Measurements from ENCODE around the gene C1QL4. TPM values are rescaled to one million over a fixed set of nuclear protein-coding genes. Genes with fewer than 3 reads are reported as not detected.

The C1QL4 gene
- total and polyA plus RNA-seq, 9 of the 15 experiments (the other 6 are each of a cell fraction or from before 2014, with no cell fraction given): 0.08 to 2.1 (median 0.31) TPM

GRCh38 chr12:49284672-49285071 is 52.3 kb downstream of the C1QL4 start:
- Histone ChIP-seq H3K79me2 (ENCODE audit: control insufficient read depth, insufficient read depth, low read length) (no peaks in the 10 kb centered on the region; the same call in 2 of the 3 replicates), H3K36me3 (ENCODE audit: control insufficient read depth, insufficient read depth, low read length) (no peaks in the 10 kb centered on the region), H3K9ac (ENCODE audit: insufficient read depth in 1 of 2, low read depth in 2 of 2, low read length in 2 of 2) (no peak overlapping the region), H3K9me3 (replicated peaks; ENCODE audit: control insufficient read depth, insufficient read depth, low read depth, low read length) (no peaks in the 10 kb centered on the region), H3K27me3 (ENCODE audit: control insufficient read depth in 2 of 2, insufficient read depth in 2 of 2, low read length in 2 of 2) (no peaks in the 10 kb centered on the region), H4K20me1 (replicated peaks; ENCODE audit: control insufficient read depth, insufficient read depth, low read length) (peaks cover 3% of the 10 kb centered on the region; the same call in 1 of the 2 replicates), H3K4me1 (replicated peaks in 1 of 2; ENCODE audit: control insufficient read depth in 2 of 2, insufficient read depth in 2 of 2, low read length in 2 of 2) (peaks cover 7 to 10% of the 10 kb centered on the region in 2 experiments), H3K4me2 (ENCODE audit: insufficient read depth, low read length) (no peak overlapping the region), H2AFZ (ENCODE audit: low read depth, low read length) (no peak overlapping the region), H3K4me3 (no peak overlapping the region), H3K27ac (ENCODE audit: extremely low read depth, low read depth, low read length) (no peak overlapping the region), H3K9me1 (ENCODE audit: control insufficient read depth, insufficient read depth, low read length) (no peaks in the 10 kb centered on the region)
- ChIA-PET CTCF (ENCODE audit: low intra/inter-chr PET ratio) (no interaction called here), POLR2A (interaction anchor here (0.7 to 4.7 kb wide), 6 partner anchors 10 to 155 kb away, joined by 3 to 34 read pairs (median 4); partner anchors contain the start of genes PRPH and TUBA1C)
- no peak for DNase-seq (ENCODE audit: extremely low read depth in 1 of 4, low spot score in 3 of 4)
- intact Hi-C loops (cut with micrococcal nuclease) (no loop called here), in situ Hi-C loops (cut with MboI) (loop anchor here (5.0 kb wide), 2 partner anchors 53 to 238 kb away; partner anchors contain the start of gene C1QL4)
- no peak for ATAC-seq
- WGBS (ENCODE audit: insufficient coverage, low coverage, missing lambda C conversion rate): 75% methylated on average over 4 of the region's 4 CpGs
- peak; percentile 29 for FAIRE-seq
- no peak for TF ChIP-seq ZNF134 (CRISPR knock-in tag; conservative IDR thresholded peaks at IDR 0.05)
- no peak for TF ChIP-seq ZNF24 (IDR thresholded peaks at IDR 0.05)
- no peak for TF ChIP-seq ZNF586 (CRISPR knock-in tag; conservative IDR thresholded peaks at IDR 0.05)
- no peak for TF ChIP-seq HCFC1 (IDR thresholded peaks at IDR 0.05; ENCODE audit: low read depth, low read length)
- TF ChIP-seq SPI1 (IDR thresholded peaks at IDR 0.05; ENCODE audit: borderline replicate concordance, low read depth, low read length): no peak
- TF ChIP-seq HINFP (tag; conservative IDR thresholded peaks at IDR 0.05; ENCODE audit: low read depth): no peak
- no peak for TF ChIP-seq ZNF174 (CRISPR knock-in tag; IDR thresholded peaks at IDR 0.05)
- no peak for TF ChIP-seq SREBF2 (CRISPR knock-in tag; IDR thresholded peaks at IDR 0.05)
- TF ChIP-seq HDAC3 (IDR thresholded peaks at IDR 0.05; ENCODE audit: borderline replicate concordance, partially characterized antibody): no peak
- TF ChIP-seq NFRKB (IDR thresholded peaks at IDR 0.05; ENCODE audit: low read depth): no peak
- TF ChIP-seq CSDE1 (IDR thresholded peaks at IDR 0.05): no peak
- no TSS peak for BruUV-seq (replicated peaks)

Measured in K562 (cell line).